ENCODE results near the gene FBXL5.

FBXL5 gene

DNA sequence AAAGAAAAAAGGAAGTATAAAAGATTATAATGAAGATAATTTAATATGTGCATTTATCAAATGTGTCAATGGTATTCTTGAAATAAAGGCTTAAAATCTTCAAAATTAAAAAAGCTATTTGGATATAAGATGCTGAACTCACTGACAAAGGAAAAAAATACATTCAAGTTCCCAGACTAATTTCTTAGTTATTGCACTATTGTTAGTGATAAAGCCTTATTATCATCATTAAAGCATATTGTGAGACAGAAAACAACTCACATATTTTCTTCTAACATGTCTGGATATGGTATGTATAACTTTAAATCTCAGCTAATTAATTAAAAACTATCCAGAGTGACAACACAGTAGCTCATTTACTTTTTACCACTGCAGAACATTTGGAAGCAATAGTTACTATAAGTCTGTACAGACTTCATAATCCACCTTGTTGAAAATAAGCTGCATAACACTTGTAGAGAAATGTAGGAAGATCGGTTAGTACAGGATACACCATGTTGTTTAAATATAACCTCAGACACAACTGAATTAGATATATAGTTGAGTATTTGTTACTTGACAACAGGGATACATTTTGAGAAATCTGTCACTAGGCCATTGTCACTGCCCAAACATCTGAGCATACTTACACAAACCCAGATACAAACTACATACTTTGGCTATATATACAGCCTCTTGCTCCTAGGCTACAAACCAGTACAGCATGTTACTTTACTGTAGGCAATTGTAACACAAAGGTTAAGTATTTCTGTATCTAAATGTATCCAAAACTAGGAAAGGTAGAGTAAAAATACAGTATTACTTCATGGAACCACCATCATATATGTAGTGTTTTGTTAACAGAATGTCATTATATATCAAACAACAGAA is 13.6 kb upstream of the FBXL5 start:
- Histone ChIP-seq H3K36me3 (ENCODE audit: low read depth) (peaks cover 72% of the 10 kb centered on the region), H3K9me3 (ENCODE audit: severe bottlenecking) (no peaks in the 10 kb centered on the region), H3K27me3 (ENCODE audit: insufficient read depth, poor library complexity, severe bottlenecking) (no peaks in the 10 kb centered on the region), H3K4me3 (ENCODE audit: severe bottlenecking) (no peak overlapping the region), H3K27ac (ENCODE audit: poor library complexity, severe bottlenecking) (peak overlapping the region; percentile 94), H3K4me1 (ENCODE audit: insufficient read depth, poor library complexity, severe bottlenecking) (peaks cover 30% of the 10 kb centered on the region)
- DNase-seq (ENCODE audit: low spot score), result no peak
- TF ChIP-seq, protein P1, sequence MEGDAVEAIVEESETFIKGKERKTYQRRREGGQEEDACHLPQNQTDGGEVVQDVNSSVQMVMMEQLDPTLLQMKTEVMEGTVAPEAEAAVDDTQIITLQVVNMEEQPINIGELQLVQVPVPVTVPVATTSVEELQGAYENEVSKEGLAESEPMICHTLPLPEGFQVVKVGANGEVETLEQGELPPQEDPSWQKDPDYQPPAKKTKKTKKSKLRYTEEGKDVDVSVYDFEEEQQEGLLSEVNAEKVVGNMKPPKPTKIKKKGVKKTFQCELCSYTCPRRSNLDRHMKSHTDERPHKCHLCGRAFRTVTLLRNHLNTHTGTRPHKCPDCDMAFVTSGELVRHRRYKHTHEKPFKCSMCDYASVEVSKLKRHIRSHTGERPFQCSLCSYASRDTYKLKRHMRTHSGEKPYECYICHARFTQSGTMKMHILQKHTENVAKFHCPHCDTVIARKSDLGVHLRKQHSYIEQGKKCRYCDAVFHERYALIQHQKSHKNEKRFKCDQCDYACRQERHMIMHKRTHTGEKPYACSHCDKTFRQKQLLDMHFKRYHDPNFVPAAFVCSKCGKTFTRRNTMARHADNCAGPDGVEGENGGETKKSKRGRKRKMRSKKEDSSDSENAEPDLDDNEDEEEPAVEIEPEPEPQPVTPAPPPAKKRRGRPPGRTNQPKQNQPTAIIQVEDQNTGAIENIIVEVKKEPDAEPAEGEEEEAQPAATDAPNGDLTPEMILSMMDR (IDR thresholded peaks at IDR 0.05; ENCODE audit: poor library complexity, severe bottlenecking), result no peak
- ATAC-seq (ENCODE audit: low read depth), result no peak

DNA sequence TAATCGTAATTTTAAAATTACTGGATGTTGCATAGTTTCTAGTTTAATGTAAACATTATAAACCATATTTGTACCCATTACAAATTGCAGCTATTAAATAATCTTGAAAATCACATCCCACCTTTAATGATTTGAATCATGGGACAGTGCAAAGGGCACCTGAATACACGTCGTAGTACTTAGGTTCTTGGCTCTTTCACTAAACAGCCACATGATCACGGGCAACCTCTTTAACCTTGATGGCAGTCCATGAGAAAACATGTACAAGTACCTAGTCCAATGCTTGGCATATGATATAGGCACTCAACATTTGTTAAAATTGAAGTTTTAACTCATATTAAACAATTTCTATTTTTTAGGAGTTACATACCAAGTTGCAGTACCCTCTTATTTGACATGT is 11.8 kb upstream of the FBXL5 start:
- no peaks in the 10 kb centered on the region for H3K27me3 ChIP-seq (ENCODE audit: insufficient read depth, poor library complexity, severe bottlenecking)
- H3K4me3 ChIP-seq (ENCODE audit: severe bottlenecking), result no peak overlapping the region
- DNase-seq (ENCODE audit: low spot score) (no peak), ATAC-seq (ENCODE audit: low read depth) (no peak)
- H3K36me3 ChIP-seq (ENCODE audit: low read depth), result peaks cover 64% of the 10 kb centered on the region
- H3K4me1 ChIP-seq (ENCODE audit: insufficient read depth, poor library complexity, severe bottlenecking), result peaks cover 28% of the 10 kb centered on the region
- H3K9me3 ChIP-seq (ENCODE audit: severe bottlenecking), result no peaks in the 10 kb centered on the region
- TF ChIP-seq, protein P1 (IDR thresholded peaks at IDR 0.05; ENCODE audit: poor library complexity, severe bottlenecking), result no peak
- peak overlapping the region; percentile 94 for H3K27ac ChIP-seq (ENCODE audit: poor library complexity, severe bottlenecking)

DNA sequence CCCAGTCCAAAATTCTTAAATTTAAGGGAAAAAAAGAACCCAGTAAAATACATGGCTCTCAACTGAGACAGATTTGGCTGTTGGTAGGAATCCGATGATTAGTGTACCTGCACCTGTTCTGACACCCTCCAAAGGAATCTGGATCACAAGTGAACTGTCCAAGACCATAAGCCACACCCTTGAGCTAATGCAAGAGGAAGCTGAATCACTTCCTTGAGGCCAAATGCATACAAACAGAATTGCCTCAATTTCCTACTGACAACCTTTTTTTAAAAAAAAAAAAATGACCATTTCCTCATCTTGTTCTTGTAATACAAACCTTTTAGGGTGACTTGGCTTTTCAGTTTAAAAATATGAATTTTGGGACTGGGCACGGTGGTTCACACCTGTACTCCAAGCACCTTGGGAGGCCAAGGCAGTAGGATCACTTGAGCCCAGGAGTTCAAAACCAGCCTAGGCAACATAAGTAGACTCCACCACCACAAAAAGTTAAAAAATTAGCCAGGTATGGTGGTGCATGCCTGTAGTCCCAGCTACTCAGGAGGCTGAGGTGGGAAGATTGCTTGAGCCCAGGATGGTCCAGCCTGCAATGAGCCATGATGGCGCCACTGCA is 10.7 kb upstream of the FBXL5 start:
- ATAC-seq (ENCODE audit: low read depth) (peak; percentile 99), DNase-seq (ENCODE audit: low spot score) (no peak)
- H3K27ac ChIP-seq (ENCODE audit: poor library complexity, severe bottlenecking), result peak overlapping the region; percentile 94
- peaks cover 21% of the 10 kb centered on the region for H3K4me1 ChIP-seq (ENCODE audit: insufficient read depth, poor library complexity, severe bottlenecking)
- no peaks in the 10 kb centered on the region for H3K27me3 ChIP-seq (ENCODE audit: insufficient read depth, poor library complexity, severe bottlenecking)
- TF ChIP-seq, protein P1 (IDR thresholded peaks at IDR 0.05; ENCODE audit: poor library complexity, severe bottlenecking), result no peak
- H3K9me3 ChIP-seq (ENCODE audit: severe bottlenecking), result no peaks in the 10 kb centered on the region
- no peak overlapping the region for H3K4me3 ChIP-seq (ENCODE audit: severe bottlenecking)
- H3K36me3 ChIP-seq (ENCODE audit: low read depth), result peaks cover 60% of the 10 kb centered on the region

DNA sequence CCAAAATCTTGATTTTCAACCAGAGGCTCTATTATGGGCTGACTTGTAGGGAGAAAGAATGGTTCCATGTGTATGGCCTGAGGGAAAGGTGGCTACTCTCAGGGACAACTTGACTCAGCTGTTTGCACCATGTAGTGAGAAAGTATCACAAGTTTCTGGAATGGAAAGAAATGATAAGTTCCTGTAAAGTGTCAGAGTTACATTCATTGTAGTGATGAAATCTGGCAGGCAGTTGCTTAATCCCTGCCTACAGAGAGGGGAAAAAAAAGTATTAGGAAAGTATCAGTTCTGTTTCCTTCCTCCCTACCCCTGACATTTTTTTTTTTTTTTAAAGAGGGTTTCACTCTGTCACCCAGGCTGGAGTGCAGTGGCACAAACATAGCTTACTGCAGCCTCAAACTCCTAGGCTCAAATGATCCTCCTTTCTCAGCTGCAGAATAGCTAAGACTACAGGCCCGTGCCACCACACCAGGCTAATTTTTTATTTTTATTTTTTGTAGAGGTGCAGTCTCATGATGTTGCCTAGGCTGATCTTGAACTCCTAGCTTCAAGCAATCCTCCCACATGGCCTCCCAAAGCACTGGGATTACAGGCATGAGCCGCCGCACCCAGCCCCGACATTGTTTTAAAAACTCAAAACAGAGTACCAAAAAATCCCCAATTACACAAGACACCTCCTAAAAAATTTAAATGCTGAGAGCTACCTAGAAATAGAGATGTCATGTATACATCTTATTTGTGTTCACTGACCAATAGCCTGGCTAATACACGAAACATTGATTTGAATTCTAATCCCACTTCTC is 4.8 kb upstream of the FBXL5 start:
- Histone ChIP-seq H3K36me3 (ENCODE audit: low read depth) (peaks cover 36% of the 10 kb centered on the region), H3K4me3 (ENCODE audit: severe bottlenecking) (no peak overlapping the region), H3K4me1 (ENCODE audit: insufficient read depth, poor library complexity, severe bottlenecking) (peaks cover 17% of the 10 kb centered on the region), H3K27ac (ENCODE audit: poor library complexity, severe bottlenecking) (peak overlapping the region; percentile 41), H3K27me3 (ENCODE audit: insufficient read depth, poor library complexity, severe bottlenecking) (no peaks in the 10 kb centered on the region), H3K9me3 (ENCODE audit: severe bottlenecking) (no peaks in the 10 kb centered on the region)
- TF ChIP-seq, protein P1 (IDR thresholded peaks at IDR 0.05; ENCODE audit: poor library complexity, severe bottlenecking), result no peak
- ATAC-seq (ENCODE audit: low read depth), result no peak
- DNase-seq (ENCODE audit: low spot score), result no peak

Measured in RWPE2 (cell line).